PC-9 (cell line): Measurements from ENCODE around the gene ZER1. TPM values are rescaled to one million over a fixed set of nuclear protein-coding genes. Genes with fewer than 3 reads are reported as not detected.

Experiments
- BruUV-seq: library from RNA; stranded (reverse); fragments of 400-500 nt; replicated peaks from 2 replicates; lab custom pipeline; 2021; lab: Mats Ljungman, UMichigan
- CTCF ChIA-PET: fragments of 300-600 bp; sonication (Branson Sonifier 250); formaldehyde crosslinking; loops from one replicate; lab custom pipeline; 2022; ENCODE audit warnings: antibody characterized with exemption; lab: Charles Lee
- POLR2A ChIA-PET: fragments of 300-600 bp; sonication (Branson Sonifier 250); formaldehyde crosslinking; loops from one replicate; lab custom pipeline; 2022; ENCODE audit warnings: antibody characterized with exemption; ENCODE audit not compliant: unreplicated experiment; lab: Charles Lee
- DNase-seq, 2 experiments: peaks; one replicate each; pipeline versions ENCODE4 v3.0.0 to v3.0.0-alpha.2; 2015 to 2022; ENCODE audit warnings: mixed read lengths in 1 of 2
- H2AFZ ChIP-seq: fragments of 200-600 bp; sonication (generic); 2 replicates; pipeline ENCODE4 v1.8.1; 2017; ENCODE audit warnings: antibody characterized with exemption
- H3F3A ChIP-seq: fragments of 200-600 bp; sonication (generic); 2 replicates; pipeline ENCODE4 v1.8.1; 2017; ENCODE audit warnings: antibody characterized with exemption, mild to moderate bottlenecking, low read depth; ENCODE audit not compliant: insufficient read depth
- H3K27ac ChIP-seq: fragments of 200-600 bp; sonication (generic); 2 replicates; pipeline ENCODE4 v1.6.1; 2016; ENCODE audit warnings: mixed run types
- H3K27me3 ChIP-seq: fragments of 200-600 bp; sonication (generic); 2 replicates; pipeline ENCODE4 v1.6.1; 2016; ENCODE audit warnings: low read depth, mixed run types; ENCODE audit not compliant: insufficient read depth
- H3K36me3 ChIP-seq: fragments of 200-600 bp; sonication (generic); 2 replicates; pipeline ENCODE4 v1.6.1; 2016; ENCODE audit warnings: low read depth, mixed run types
- H3K4me1 ChIP-seq: fragments of 200-600 bp; sonication (generic); replicated peaks from 2 replicates; pipeline ENCODE4 v1.6.1; 2016; ENCODE audit warnings: mixed run types; ENCODE audit not compliant: insufficient read depth
- H3K4me2 ChIP-seq: fragments of 200-600 bp; sonication (generic); 2 replicates; pipeline ENCODE4 v1.6.1; 2017; ENCODE audit warnings: mixed run types
- H3K4me3 ChIP-seq: fragments of 200-600 bp; sonication (generic); 2 replicates; pipeline ENCODE4 v1.6.1; 2016; ENCODE audit warnings: mixed run types
- H3K79me2 ChIP-seq: fragments of 200-600 bp; sonication (generic); 2 replicates; pipeline ENCODE4 v1.6.1; 2017; ENCODE audit warnings: low read depth, mixed run types
- H3K9me2 ChIP-seq: fragments of 200-600 bp; sonication (generic); 2 replicates; pipeline ENCODE4 v1.8.1; 2017; ENCODE audit warnings: mild to moderate bottlenecking; ENCODE audit not compliant: insufficient read depth
- H3K9me3 ChIP-seq: fragments of 200-600 bp; sonication (generic); 2 replicates; pipeline ENCODE4 v1.8.1; 2016; ENCODE audit warnings: low read depth; ENCODE audit not compliant: insufficient read depth
- H4K20me1 ChIP-seq: fragments of 200-600 bp; sonication (generic); 2 replicates; pipeline ENCODE4 v1.8.1; 2017; ENCODE audit not compliant: insufficient read depth
- CTCF ChIP-seq: fragments of 200-600 bp; sonication (generic); conservative IDR thresholded peaks from 2 replicates; pipeline ENCODE4 v1.6.1; 2017; ENCODE audit warnings: mixed run types, antibody characterized with exemption, mild to moderate bottlenecking, moderate library complexity
- EZH2 ChIP-seq: fragments of 200-600 bp; sonication (generic); IDR thresholded peaks from 2 replicates; pipeline ENCODE4 v1.8.0; 2017; ENCODE audit warnings: antibody characterized with exemption, low read depth
- intact Hi-C: fragments of 100-400 bp; cut with micrococcal nuclease; formaldehyde crosslinking; loops from one replicate; pipeline ENCODE4 v1.10.0; 2022; ENCODE audit not compliant: unreplicated experiment
- total RNA-seq: library from RNA; stranded (reverse); gene quantifications from 2 replicates; pipeline ENCODE4 v1.2.3, GENCODE V29; 2021

ZER1 gene
- total RNA-seq, 1 experiment from 2014 or later, result 65.2 TPM

GRCh38 chr9:128809036-128809599 is 37.4 kb upstream of the ZER1 start:
- no TSS peak for BruUV-seq
- Histone ChIP-seq H3F3A (0 out of 2 replicates have a peak, but pooled peaks cover 6% of the 10 kb centered on the region), H3K79me2 (no peaks in the 10 kb centered on the region), H3K9me2 (no peaks in the 10 kb centered on the region), H2AFZ (no peak overlapping the region), H3K4me3 (no peak overlapping the region), H3K36me3 (peaks cover 9% of the 10 kb centered on the region; the same call in 1 of the 2 replicates), H3K27ac (no peak overlapping the region), H3K4me1 (no peaks in the 10 kb centered on the region), H3K27me3 (no peaks in the 10 kb centered on the region), H3K9me3 (no peaks in the 10 kb centered on the region), H3K4me2 (no peak overlapping the region), H4K20me1 (no peaks in the 10 kb centered on the region)
- ChIA-PET CTCF (no interaction called here), POLR2A (no interaction called here)
- no peak for DNase-seq
- intact Hi-C loops, result no loop called here
- TF ChIP-seq CTCF, result no peak
- no peak for TF ChIP-seq EZH2

GRCh38 chr9:128808543-128808942 is 36.8 kb upstream of the ZER1 start:
- Histone ChIP-seq H3K27ac (no peak overlapping the region), H3K79me2 (no peaks in the 10 kb centered on the region), H3F3A (0 out of 2 replicates have a peak, but pooled peaks cover 6% of the 10 kb centered on the region), H3K9me3 (no peaks in the 10 kb centered on the region), H3K4me1 (no peaks in the 10 kb centered on the region), H3K36me3 (peaks cover 9% of the 10 kb centered on the region; the same call in 1 of the 2 replicates), H4K20me1 (no peaks in the 10 kb centered on the region), H2AFZ (no peak overlapping the region), H3K4me3 (no peak overlapping the region), H3K9me2 (no peaks in the 10 kb centered on the region), H3K27me3 (no peaks in the 10 kb centered on the region), H3K4me2 (no peak overlapping the region)
- TF ChIP-seq EZH2 (no peak), CTCF (no peak)
- intact Hi-C loops, result no loop called here
- ChIA-PET POLR2A (no interaction called here), CTCF (no interaction called here)
- BruUV-seq, result no TSS peak
- DNase-seq, result no peak

GRCh38 chr9:128807827-128808226 is 36.1 kb upstream of the ZER1 start:
- Histone ChIP-seq H3K27ac (no peak overlapping the region), H3K4me2 (no peak overlapping the region), H3K9me3 (no peaks in the 10 kb centered on the region), H2AFZ (no peak overlapping the region), H3K27me3 (no peaks in the 10 kb centered on the region), H4K20me1 (no peaks in the 10 kb centered on the region), H3K4me1 (no peaks in the 10 kb centered on the region), H3K79me2 (no peaks in the 10 kb centered on the region), H3K36me3 (peaks cover 9% of the 10 kb centered on the region; the same call in 1 of the 2 replicates), H3K4me3 (no peak overlapping the region), H3F3A (0 out of 2 replicates have a peak, but pooled peaks cover 6% of the 10 kb centered on the region), H3K9me2 (no peaks in the 10 kb centered on the region)
- ChIA-PET POLR2A (interaction anchor here (0.5 to 0.6 kb wide), 2 partner anchors 25 to 50 kb away, joined by 3 read pairs; no protein-coding TSS in a partner anchor), CTCF (no interaction called here)
- intact Hi-C loops, result no loop called here
- no TSS peak for BruUV-seq
- TF ChIP-seq CTCF (no peak), EZH2 (no peak)
- no peak for DNase-seq
